GM19099 (cell line): ENCODE results near the gene KRTAP10-11.

Experiments
- POLR2A ChIP-seq: IDR thresholded peaks from 3 replicates; pipeline ENCODE4 v1.6.1; 2011; ENCODE audit warnings: low read depth; ENCODE audit not compliant: insufficient read length; ENCODE audit errors: extremely low read depth

KRTAP10-11 gene

DNA sequence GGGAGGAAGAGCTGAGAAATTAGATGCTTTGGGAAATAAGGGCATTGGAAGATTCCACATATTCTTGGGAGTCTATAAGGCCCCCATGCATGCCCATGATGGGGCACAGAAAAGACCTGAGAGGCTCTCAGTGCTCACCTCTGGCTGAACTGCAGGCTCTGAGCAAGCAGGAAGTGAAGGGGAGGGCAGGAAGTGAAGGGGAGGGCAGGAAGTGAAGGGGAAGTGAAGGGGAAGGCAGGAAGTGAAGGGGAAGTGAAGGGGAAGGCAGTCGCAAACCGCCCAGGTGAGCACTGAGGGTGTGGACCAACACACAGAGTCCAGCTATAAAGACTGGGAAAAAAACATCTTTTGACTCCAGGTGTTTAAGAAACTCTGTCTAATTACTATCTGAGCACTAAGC, 15.8 kb upstream of the KRTAP10-11 start:
- no peak for TF ChIP-seq POLR2A

- TF ChIP-seq POLR2A, result no peak
Measured at GRCh38 chr21:44632067-44632466, 14.1 kb upstream of the KRTAP10-11 start.

- no peak for TF ChIP-seq POLR2A
Measured at GRCh38 chr21:44636209-44637017, 9.8 kb upstream of the KRTAP10-11 start.

DNA sequence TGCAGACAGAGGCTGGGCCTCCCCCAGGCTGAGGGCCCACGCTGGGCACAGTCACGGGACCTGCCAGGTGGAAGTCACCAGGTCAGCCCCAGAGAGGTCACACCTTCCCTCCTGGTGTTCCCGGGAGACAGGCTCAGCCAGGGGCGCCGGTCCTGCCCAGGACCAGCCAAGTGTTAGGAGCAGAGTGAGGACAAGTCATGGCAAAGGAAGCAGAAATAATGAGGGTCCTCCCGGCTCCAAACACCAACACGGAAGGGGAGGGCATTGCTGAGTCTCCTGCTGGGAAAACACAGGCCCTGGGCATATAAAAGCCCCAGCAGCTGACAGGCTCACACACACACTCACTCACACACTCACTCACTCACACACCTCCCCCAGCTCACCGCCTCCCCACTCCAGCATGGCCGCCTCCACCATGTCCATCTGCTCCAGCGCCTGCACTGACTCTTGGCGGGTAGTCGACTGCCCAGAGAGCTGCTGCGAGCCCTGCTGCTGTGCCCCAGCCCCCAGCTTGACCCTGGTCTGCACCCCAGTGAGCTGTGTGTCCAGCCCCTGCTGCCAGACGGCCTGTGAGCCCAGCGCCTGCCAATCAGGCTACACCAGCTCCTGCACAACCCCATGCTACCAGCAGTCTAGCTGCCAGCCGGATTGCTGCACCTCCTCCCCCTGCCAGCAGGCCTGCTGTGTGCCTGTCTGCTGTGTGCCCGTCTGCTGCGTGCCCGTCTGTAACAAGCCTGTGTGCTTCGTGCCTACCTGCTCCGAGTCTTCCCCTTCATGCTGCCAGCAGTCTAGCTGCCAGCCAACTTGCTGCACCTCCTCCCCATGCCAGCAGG, 9.0 kb upstream of the KRTAP10-11 start, which contains the start of gene KRTAP10-10:
TSS of gene KRTAP10-10 (plus strand) at position 339 of the 833 bp plus-strand sequence. CDS start at position 401, 62 bp downstream.
- TF ChIP-seq POLR2A, result no peak

DNA sequence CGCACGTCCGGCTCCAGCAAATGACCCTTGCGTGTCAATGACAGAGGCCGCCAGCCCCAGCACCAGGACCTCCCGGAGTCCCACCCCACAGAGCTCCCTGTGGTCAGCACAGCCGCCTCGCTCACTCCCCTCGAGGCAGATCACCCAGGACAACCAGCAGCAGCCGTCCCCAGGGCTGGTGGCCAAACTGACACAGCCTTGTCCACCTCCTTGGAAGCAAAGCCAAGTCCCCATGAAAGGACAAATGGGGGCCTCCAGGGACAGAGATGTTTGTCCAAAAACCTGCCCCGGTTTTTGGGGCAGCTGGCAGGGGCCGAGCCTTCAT, 6.9 kb upstream of the KRTAP10-11 start:
- TF ChIP-seq POLR2A, result no peak

- TF ChIP-seq POLR2A, result no peak
Measured at GRCh38 chr21:44640761-44641160, 5.5 kb upstream of the KRTAP10-11 start.

DNA sequence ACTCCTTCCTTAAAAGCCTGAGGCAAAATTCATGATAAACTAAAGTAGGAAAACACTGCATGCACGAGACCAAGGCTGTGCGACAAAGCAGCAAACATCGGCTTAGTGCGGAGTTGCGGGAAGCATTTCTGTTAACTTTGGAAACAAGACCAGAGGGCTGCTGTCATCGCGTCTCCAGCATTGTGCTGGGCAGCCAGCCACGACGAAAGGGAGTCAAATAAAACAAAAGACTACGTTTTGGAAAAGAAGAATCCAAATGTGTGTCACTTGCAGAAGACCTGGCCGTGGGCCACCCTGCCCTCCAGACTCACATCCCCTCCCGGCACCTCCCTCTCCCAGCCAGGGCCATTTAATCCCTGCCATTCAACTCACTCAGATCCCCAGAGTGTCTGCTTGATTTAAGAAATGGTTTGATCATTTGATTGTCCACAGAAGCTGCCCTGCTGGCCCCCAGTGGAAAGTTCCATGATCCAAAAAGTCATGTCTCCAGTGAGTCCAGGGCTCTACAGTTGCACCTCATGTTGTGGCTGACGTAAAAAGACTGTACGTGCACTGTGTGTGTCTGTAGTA, 2.4 kb upstream of the KRTAP10-11 start:
- TF ChIP-seq POLR2A, result no peak

DNA sequence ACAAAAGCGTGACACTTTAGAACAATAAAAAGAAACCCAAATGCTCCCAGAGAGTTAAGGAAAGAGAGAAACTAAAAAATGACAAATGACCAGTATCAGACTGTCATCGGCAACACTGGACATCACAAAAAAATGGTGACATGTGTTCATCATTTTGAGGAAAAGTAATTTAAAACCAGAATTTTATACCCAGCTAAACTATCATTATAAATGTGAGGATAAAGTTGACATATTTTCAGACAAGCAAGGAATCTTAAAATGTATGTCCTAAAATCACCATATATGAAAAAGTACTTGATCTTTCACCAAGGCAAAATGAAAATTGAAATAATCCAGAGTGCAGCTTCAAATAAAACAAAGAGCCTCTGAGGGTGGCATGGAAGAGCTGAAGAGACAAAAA, 1.3 kb upstream of the KRTAP10-11 start:
- TF ChIP-seq POLR2A, result no peak

GRCh38 chr21:44647222-44647552, 973 bp downstream of the KRTAP10-11 start:
- TF ChIP-seq POLR2A, result no peak

DNA sequence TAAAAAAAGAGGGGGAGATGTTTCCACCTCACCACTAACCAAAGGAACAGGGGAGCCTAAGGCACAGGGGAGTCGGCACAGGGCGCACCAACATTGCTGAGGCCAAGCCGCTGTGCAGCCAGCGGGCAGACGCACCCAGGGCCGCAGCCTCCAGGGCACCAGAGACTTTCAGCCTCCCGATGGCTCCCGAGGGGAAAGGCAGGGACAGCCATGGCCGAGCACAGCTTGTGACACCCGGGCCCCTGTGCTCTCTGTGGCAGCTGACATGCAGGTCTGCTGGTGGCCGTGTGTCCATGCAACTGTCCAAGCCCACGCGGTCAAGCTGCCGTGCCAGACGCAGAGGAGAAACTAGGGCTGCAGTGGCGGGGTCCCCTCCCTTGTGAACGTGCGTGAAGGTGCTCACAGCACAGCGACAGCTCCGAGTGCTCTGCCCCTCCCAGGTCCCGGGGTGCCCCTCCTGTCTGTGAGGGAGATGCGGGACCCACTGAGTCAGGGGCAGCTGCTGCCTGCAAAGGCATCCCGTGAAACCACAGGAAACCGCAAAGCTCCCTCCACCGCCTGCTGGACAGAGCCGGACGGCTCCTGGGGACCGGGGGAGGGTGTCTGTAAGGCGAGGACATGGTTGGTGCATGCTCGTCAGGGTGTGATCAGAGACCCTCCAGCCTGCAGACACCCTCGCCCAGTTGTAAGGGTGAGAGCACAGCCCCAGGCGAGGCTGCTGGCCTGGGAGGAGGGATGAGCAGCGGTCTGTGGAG, 2.5 kb downstream of the KRTAP10-11 start:
- no peak for TF ChIP-seq POLR2A

GRCh38 chr21:44649521-44650100, 3.4 kb downstream of the KRTAP10-11 start:
- no peak for TF ChIP-seq POLR2A

- no peak for TF ChIP-seq POLR2A
Measured at GRCh38 chr21:44650265-44650972, 4.2 kb downstream of the KRTAP10-11 start.

DNA sequence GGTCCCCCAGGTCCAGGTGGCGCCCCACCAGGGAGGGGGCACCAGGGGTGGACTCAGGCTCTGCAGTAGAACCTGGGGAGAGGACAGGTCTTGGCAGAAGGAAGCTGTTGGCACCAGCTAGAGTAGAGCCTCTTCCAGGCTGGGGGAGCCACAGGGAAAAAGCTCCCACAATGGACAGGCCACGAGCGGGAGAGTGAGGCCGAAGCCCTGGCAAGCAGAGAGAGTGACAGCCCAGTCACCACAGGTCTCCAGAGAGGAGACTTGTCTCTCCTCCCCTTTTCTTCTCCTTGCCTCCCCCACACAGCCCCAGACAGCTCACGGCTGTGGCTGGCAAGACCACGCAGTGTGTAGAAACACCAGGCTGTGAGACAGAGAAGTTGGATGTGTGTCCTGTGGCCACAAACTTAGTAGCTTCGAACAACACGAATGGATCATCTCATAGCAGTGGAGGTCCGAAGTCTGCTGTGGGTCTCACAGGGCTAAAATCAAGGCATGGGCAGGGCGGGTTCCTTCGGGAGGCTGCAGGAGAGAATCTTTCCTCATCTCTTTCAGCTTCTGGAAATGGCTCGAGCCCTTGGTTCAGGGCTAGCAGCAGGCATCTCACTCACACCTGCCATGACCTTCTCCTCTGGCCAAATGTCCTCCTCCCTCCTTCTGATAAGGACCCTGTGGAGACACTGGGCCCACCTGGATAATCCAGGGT, 4.9 kb downstream of the KRTAP10-11 start:
- no peak for TF ChIP-seq POLR2A
